Smooth muscle cell (in vitro differentiated cells): Measurements from ENCODE around the gene HPX. TPM values are rescaled to one million over a fixed set of nuclear protein-coding genes. Genes with fewer than 3 reads are reported as not detected.

Source experiments
- DNase-seq: peaks from one replicate; lab custom pipeline; 2025; ENCODE audit not compliant: unreplicated experiment; lab: John Stamatoyannopoulos, UW
- H2AFZ ChIP-seq: fragments of 200-600 bp; sonication (generic); 2 replicates; pipeline ENCODE4 v1.6.0; 2016; ENCODE audit warnings: antibody characterized with exemption, low read depth, mild to moderate bottlenecking
- H3F3A ChIP-seq: fragments of 200-600 bp; sonication (generic); 2 replicates; pipeline ENCODE4 v1.6.0; 2017; ENCODE audit warnings: antibody characterized with exemption, low read depth
- H3K27ac ChIP-seq: fragments of 200-600 bp; sonication (generic); 2 replicates; pipeline ENCODE4 v1.5.1; 2016; ENCODE audit warnings: low read depth, mild to moderate bottlenecking
- H3K27me3 ChIP-seq: fragments of 200-600 bp; sonication (generic); 2 replicates; pipeline ENCODE4 v1.6.1; 2016; ENCODE audit warnings: low read depth, mild to moderate bottlenecking
- H3K36me3 ChIP-seq: fragments of 200-600 bp; sonication (generic); 2 replicates; pipeline ENCODE4 v1.5.1; 2016; ENCODE audit warnings: low read depth
- H3K4me1 ChIP-seq: fragments of 200-600 bp; sonication (generic); 2 replicates; pipeline ENCODE4 v1.5.1; 2016; ENCODE audit warnings: low read depth
- H3K4me2 ChIP-seq: fragments of 200-600 bp; sonication (generic); 2 replicates; pipeline ENCODE4 v1.6.0; 2016; ENCODE audit warnings: mild to moderate bottlenecking
- H3K4me3 ChIP-seq: fragments of 200-600 bp; sonication (generic); 2 replicates; pipeline ENCODE4 v1.5.1; 2016; ENCODE audit warnings: mild to moderate bottlenecking
- H3K79me2 ChIP-seq: fragments of 200-600 bp; sonication (generic); 2 replicates; pipeline ENCODE4 v1.6.0; 2016; ENCODE audit warnings: low read depth, mild to moderate bottlenecking
- H3K9ac ChIP-seq: fragments of 200-600 bp; sonication (generic); 2 replicates; pipeline ENCODE4 v1.6.0; 2016; ENCODE audit warnings: low read depth
- H3K9me3 ChIP-seq: fragments of 200-600 bp; sonication (generic); replicated peaks from 2 replicates; pipeline ENCODE4 v1.5.1; 2016; ENCODE audit warnings: low read depth
- H4K20me1 ChIP-seq: fragments of 200-600 bp; sonication (generic); 2 replicates; pipeline ENCODE4 v1.6.0; 2016; ENCODE audit warnings: low read depth
- WGBS: methylation state at CpG from one replicate; pipeline ENCODE4 v1.1.7; 2016; ENCODE audit warnings: low lambda C conversion rate; 5-methylcytosine and 5-hydroxymethylcytosine counted together
- polyA plus RNA-seq: library from polyadenylated mRNA; unstranded; fragments of >200 nt; fragmentation: Nextera tagmentation; extraction: Ambion mirVana; gene quantifications from 2 replicates; pipeline ENCODE4 v1.2.1, GENCODE V29; 2016
- total RNA-seq: library from RNA; depleted of rRNA; stranded (reverse); fragments of >200 nt; gene quantifications from 2 replicates; pipeline ENCODE4 v1.2.3, GENCODE V29; 2014
- TF ChIP-seq, protein P1 (sequence below): fragments of 200-600 bp; sonication (generic); IDR thresholded peaks from 2 replicates; pipeline ENCODE4 v1.5.1; 2017; ENCODE audit warnings: borderline replicate concordance, mild to moderate bottlenecking, antibody characterized with exemption; ENCODE audit not compliant: insufficient read depth, poor library complexity, severe bottlenecking

Gene HPX
- total and polyA plus RNA-seq, 2 experiments from 2014 or later, result 1.1 to 3.5 TPM

DNA sequence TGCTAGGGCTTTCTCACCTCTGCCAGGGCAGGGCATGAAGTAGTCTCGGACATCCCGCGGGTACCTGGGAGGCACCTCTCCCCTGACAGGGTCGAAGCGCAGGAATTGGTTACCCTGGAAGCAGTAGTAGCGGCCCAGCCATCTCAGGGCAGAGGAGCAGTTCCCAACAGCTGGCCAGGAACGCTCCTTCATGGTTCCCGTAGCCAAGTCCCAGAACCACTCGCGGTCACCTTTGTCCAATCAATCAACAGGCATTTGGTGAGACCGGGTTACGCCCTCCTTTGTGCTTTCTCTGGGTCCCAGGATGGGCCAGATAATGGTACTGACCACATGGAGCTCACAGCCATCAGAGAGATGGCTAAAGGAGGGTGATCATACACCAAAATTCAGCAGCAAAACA is 3.4 kb downstream of the HPX start:
- H3K27me3 ChIP-seq, result no peaks in the 10 kb centered on the region
- no peaks in the 10 kb centered on the region for H4K20me1 ChIP-seq
- no peaks in the 10 kb centered on the region for H3K36me3 ChIP-seq
- no peaks in the 10 kb centered on the region for H3K79me2 ChIP-seq
- H3F3A ChIP-seq, result no peaks in the 10 kb centered on the region
- H3K27ac ChIP-seq, result no peak overlapping the region
- 93% methylated on average over 12 of the region's 12 CpGs for WGBS
- no peak overlapping the region for H3K4me3 ChIP-seq
- no peaks in the 10 kb centered on the region for H3K9me3 ChIP-seq
- DNase-seq, result no peak
- TF ChIP-seq, protein P1, sequence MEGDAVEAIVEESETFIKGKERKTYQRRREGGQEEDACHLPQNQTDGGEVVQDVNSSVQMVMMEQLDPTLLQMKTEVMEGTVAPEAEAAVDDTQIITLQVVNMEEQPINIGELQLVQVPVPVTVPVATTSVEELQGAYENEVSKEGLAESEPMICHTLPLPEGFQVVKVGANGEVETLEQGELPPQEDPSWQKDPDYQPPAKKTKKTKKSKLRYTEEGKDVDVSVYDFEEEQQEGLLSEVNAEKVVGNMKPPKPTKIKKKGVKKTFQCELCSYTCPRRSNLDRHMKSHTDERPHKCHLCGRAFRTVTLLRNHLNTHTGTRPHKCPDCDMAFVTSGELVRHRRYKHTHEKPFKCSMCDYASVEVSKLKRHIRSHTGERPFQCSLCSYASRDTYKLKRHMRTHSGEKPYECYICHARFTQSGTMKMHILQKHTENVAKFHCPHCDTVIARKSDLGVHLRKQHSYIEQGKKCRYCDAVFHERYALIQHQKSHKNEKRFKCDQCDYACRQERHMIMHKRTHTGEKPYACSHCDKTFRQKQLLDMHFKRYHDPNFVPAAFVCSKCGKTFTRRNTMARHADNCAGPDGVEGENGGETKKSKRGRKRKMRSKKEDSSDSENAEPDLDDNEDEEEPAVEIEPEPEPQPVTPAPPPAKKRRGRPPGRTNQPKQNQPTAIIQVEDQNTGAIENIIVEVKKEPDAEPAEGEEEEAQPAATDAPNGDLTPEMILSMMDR, result no peak
- no peaks in the 10 kb centered on the region for H3K4me1 ChIP-seq
- no peak overlapping the region for H3K4me2 ChIP-seq
- no peak overlapping the region for H3K9ac ChIP-seq
- no peak overlapping the region for H2AFZ ChIP-seq

DNA sequence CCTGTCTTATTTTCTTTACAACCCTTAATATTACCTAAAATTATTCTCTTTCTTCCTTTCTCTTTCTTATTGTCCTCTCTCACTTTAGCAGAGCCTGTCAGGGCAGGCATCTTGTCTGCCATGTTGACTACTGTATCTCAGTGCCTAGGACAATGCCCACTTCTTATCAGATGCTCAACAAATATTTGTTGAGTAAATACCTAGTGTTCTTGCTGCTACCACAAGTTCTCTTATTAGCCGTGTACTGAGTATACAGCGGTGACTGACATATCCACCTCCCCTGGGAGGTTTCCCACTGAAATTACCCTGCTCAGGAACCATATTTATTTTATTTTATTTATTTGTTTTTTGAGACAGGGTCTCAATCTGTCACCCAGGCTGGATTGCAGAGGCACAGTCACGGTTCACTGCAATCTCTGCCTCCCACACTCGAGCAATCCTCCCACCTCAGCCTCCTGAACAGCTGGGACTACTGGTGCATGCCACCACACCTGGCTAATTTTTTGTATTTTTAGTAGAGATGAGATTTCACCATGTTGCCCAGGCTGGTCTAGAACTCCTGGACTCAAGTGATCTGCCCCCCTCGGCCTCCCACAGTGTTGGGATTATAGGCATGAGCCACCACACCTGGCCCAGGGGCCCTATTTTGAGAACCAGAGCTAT is 6.7 kb downstream of the HPX start:
- Histone ChIP-seq H3K4me2 (no peak overlapping the region), H3K36me3 (no peaks in the 10 kb centered on the region), H3K27me3 (no peaks in the 10 kb centered on the region), H3K9me3 (no peaks in the 10 kb centered on the region), H3K79me2 (no peaks in the 10 kb centered on the region), H4K20me1 (no peaks in the 10 kb centered on the region), H3K9ac (no peak overlapping the region), H3K27ac (no peak overlapping the region), H3F3A (no peaks in the 10 kb centered on the region), H3K4me1 (no peaks in the 10 kb centered on the region), H3K4me3 (no peak overlapping the region), H2AFZ (no peak overlapping the region)
- TF ChIP-seq, protein P1, result no peak
- 93% methylated on average over 5 of the region's 5 CpGs for WGBS
- DNase-seq, result no peak

DNA sequence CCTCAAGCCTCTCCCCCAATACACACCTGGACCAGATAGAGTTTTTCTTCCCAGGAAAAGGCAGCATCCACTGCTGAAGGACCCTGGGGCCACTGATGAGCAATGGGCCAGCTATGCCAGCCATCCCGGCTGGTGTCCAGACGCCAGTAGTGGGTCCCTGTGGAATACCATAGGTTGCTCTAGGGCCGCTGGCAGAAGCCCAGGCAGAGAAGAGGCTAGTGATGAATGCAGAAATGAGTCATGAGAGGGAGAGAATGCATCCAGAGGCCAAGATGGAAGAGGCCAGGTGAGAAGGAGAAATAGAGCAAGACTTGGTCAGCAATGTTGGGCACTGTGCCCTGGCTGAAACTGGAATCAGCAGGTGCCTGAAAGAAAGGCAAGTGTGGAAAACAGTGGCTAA is 8.9 kb downstream of the HPX start:
- no peaks in the 10 kb centered on the region for H3K79me2 ChIP-seq
- no peak overlapping the region for H3K9ac ChIP-seq
- H3K4me1 ChIP-seq, result no peaks in the 10 kb centered on the region
- 54% methylated on average over 3 of the region's 3 CpGs for WGBS
- no peak overlapping the region for H2AFZ ChIP-seq
- DNase-seq, result no peak
- H3K4me2 ChIP-seq, result no peak overlapping the region
- no peak overlapping the region for H3K27ac ChIP-seq
- H3K9me3 ChIP-seq, result no peaks in the 10 kb centered on the region
- no peaks in the 10 kb centered on the region for H3K36me3 ChIP-seq
- H3K4me3 ChIP-seq, result no peak overlapping the region
- TF ChIP-seq, protein P1, result no peak
- no peaks in the 10 kb centered on the region for H4K20me1 ChIP-seq
- H3F3A ChIP-seq, result no peaks in the 10 kb centered on the region
- H3K27me3 ChIP-seq, result no peaks in the 10 kb centered on the region

DNA sequence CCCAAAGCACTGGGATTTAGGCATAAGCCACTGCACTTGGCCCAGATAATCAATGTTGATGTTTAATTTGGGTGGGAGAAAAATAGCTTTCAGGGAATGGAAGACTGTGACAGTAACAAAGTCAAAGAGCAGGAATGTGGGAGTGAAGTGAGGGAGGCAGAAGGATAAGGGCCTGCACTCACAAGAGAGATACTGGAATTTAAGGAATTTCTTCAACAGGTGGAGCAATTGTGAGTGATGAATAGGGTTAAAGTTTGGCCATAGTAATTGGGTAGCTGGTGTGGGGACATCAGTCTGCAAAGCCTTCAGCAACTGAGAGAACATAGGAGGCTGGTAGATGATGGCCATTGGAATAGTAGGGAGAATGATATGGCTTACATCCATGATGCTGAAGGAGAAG is 13.3 kb downstream of the HPX start:
- Histone ChIP-seq H3K27ac (no peak overlapping the region), H4K20me1 (no peaks in the 10 kb centered on the region), H3K4me1 (no peaks in the 10 kb centered on the region), H3K4me2 (no peak overlapping the region), H2AFZ (no peak overlapping the region), H3K9ac (no peak overlapping the region), H3K4me3 (no peak overlapping the region), H3F3A (no peaks in the 10 kb centered on the region), H3K27me3 (peaks cover 18% of the 10 kb centered on the region), H3K9me3 (no peaks in the 10 kb centered on the region), H3K36me3 (no peaks in the 10 kb centered on the region), H3K79me2 (no peaks in the 10 kb centered on the region)
- TF ChIP-seq, protein P1, result no peak
- no peak for DNase-seq
